HG02763 (cell line): ENCODE results near the gene SRMS.
"Not testable (repeated sequence)": the region's sequence is repeated elsewhere in the genome, so short reads cannot be mapped to it uniquely, and the experiment has no call there.

ENCODE experiments used
- ATAC-seq: cut with Tn5 transposase; IDR thresholded peaks from one replicate; pipeline ENCODE4 v1.9.1; 2021; ENCODE audit warnings: mild to moderate bottlenecking, moderate library complexity; ENCODE audit not compliant: unreplicated experiment

SRMS gene

GRCh38 chr20:63566395-63567135 is 19.0 kb upstream of the SRMS start:
- no peak for ATAC-seq

- no peak for ATAC-seq
Observed at GRCh38 chr20:63565699-63566335, 18.3 kb upstream of the SRMS start.

- ATAC-seq: no peak
Observed at GRCh38 chr20:63565021-63565698, 17.6 kb upstream of the SRMS start.

- ATAC-seq: no peak
Observed at GRCh38 chr20:63564036-63564810, 16.7 kb upstream of the SRMS start.

GRCh38 chr20:63563225-63563935 is 15.8 kb upstream of the SRMS start:
- no peak for ATAC-seq

- no peak for ATAC-seq
Observed at GRCh38 chr20:63562461-63563224, 15.1 kb upstream of the SRMS start.

- no peak for ATAC-seq
Observed at GRCh38 chr20:63561624-63562396, 14.3 kb upstream of the SRMS start.

GRCh38 chr20:63560856-63561609 is 13.5 kb upstream of the SRMS start:
- no peak for ATAC-seq

- no peak for ATAC-seq
Observed at GRCh38 chr20:63560333-63560805, 12.8 kb upstream of the SRMS start.

- not testable (repeated sequence) for ATAC-seq
Observed at GRCh38 chr20:63559485-63560332, 12.2 kb upstream of the SRMS start.

- no peak for ATAC-seq
Observed at GRCh38 chr20:63558804-63559484, 11.4 kb upstream of the SRMS start.

GRCh38 chr20:63557481-63557891 is 9.9 kb upstream of the SRMS start:
- no peak for ATAC-seq

- ATAC-seq: no peak
Observed at GRCh38 chr20:63556873-63557478, 9.4 kb upstream of the SRMS start.

- ATAC-seq: no peak
Observed at GRCh38 chr20:63555661-63556381, 8.3 kb upstream of the SRMS start.

GRCh38 chr20:63554361-63555278 is 7.1 kb upstream of the SRMS start:
- ATAC-seq: peak; percentile 2
